ENCODE results near the gene DGKD. TPM values are rescaled to one million over a fixed set of nuclear protein-coding genes. Genes with fewer than 3 reads are reported as not detected.

DGKD gene
- total and polyA plus RNA-seq, 10 of the 15 experiments (the other 5 are each of a cell fraction or from before 2014, with no cell fraction given): 2.7 to 81.9 (median 27.0) TPM

DNA sequence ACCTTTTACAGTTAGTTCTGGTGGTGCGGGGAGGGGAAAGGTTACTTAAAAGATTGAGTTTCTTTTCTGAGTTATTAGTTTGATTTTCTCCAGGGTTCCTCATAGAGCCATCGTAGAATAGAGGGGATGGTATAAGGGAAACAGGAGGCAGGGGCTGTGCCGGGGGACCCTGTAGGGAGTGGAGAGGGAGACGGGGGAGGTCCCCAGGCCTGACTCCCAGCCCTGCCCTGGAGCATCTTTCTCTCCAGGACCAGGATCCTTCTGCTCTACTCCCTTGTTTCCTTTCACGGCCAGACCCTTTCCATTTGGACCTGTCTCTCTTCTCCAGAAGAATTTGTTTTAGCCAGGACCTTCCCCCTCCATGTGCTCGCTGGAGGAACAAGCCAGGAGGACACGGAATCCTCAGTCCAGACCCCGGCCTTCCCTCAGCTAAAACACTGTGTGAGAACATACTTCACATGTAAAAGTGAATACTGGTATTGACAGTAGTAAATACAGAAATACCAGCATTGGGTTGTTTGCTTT is 35.4 kb downstream of the DGKD start:
- intact Hi-C loops (cut with micrococcal nuclease; ENCODE audit: unreplicated experiment): no loop called here
- Histone ChIP-seq H3K27me3 (replicated peaks in 1 of 2; ENCODE audit: control insufficient read depth in 2 of 2, insufficient read depth in 2 of 2, low read length in 1 of 2) (no peaks in the 10 kb centered on the region), H3K9ac (ENCODE audit: control insufficient read depth, insufficient read depth, low read length) (no peak overlapping the region), H3K27ac (ENCODE audit: control insufficient read depth, insufficient read depth) (no peak overlapping the region), H3K9me3 (replicated peaks; ENCODE audit: control insufficient read depth, insufficient read depth, low read length) (no peaks in the 10 kb centered on the region), H3K4me2 (ENCODE audit: control insufficient read depth, insufficient read depth) (no peak overlapping the region), H2AFZ (ENCODE audit: control insufficient read depth, low read depth, low read length) (no peak overlapping the region), H3K4me1 (ENCODE audit: control insufficient read depth, insufficient read depth, low read length) (peaks cover 21% of the 10 kb centered on the region), H3K79me2 (ENCODE audit: control insufficient read depth, insufficient read depth, low read length) (peaks cover 24% of the 10 kb centered on the region), H3K36me3 (ENCODE audit: control insufficient read depth in 2 of 2, insufficient read depth in 2 of 2, low read length in 1 of 2) (peaks cover 2 to 6% of the 10 kb centered on the region in 2 experiments), H3K4me3 (no peak overlapping the region), H4K20me1 (ENCODE audit: control insufficient read depth, insufficient read depth) (no peaks in the 10 kb centered on the region)
- ChIA-PET CTCF (no interaction called here), RAD21 (ENCODE audit: unreplicated experiment) (no interaction called here), SMC1A (ENCODE audit: uncharacterized antibody, unreplicated experiment) (interaction anchor here (1.2 kb wide), 2 partner anchors 16 to 54 kb away, joined by 3 read pairs; no protein-coding TSS in a partner anchor), POLR2A (interaction anchor here (0.7 kb wide), 1 partner anchor 690 kb away, joined by 3 read pairs; no protein-coding TSS in a partner anchor)
- WGBS (ENCODE audit: insufficient coverage, insufficient replicate concordance, low lambda C conversion rate, missing lambda C conversion rate): 95% methylated on average over 8 of the region's 8 CpGs
- no TSS peak for BruUV-seq (replicated peaks)
- no peak for DNase-seq (ENCODE audit: low read depth, low spot score)
- TF ChIP-seq, protein P1, sequence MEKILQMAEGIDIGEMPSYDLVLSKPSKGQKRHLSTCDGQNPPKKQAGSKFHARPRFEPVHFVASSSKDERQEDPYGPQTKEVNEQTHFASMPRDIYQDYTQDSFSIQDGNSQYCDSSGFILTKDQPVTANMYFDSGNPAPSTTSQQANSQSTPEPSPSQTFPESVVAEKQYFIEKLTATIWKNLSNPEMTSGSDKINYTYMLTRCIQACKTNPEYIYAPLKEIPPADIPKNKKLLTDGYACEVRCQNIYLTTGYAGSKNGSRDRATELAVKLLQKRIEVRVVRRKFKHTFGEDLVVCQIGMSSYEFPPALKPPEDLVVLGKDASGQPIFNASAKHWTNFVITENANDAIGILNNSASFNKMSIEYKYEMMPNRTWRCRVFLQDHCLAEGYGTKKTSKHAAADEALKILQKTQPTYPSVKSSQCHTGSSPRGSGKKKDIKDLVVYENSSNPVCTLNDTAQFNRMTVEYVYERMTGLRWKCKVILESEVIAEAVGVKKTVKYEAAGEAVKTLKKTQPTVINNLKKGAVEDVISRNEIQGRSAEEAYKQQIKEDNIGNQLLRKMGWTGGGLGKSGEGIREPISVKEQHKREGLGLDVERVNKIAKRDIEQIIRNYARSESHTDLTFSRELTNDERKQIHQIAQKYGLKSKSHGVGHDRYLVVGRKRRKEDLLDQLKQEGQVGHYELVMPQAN (conservative IDR thresholded peaks at IDR 0.05): no peak
- TF ChIP-seq RCOR1 (conservative IDR thresholded peaks at IDR 0.05; ENCODE audit: low read depth, low read length) (no peak), NR2C2 (IDR thresholded peaks at IDR 0.05; ENCODE audit: borderline replicate concordance, control insufficient read depth, insufficient read length, low read depth) (no peak), ATF7 (IDR thresholded peaks at IDR 0.05; ENCODE audit: low read depth) (no peak), HDGF (IDR thresholded peaks at IDR 0.05) (no peak), LARP7 (IDR thresholded peaks at IDR 0.05) (no peak), CBFB (IDR thresholded peaks at IDR 0.05; ENCODE audit: low read depth) (no peak), BMI1 (IDR thresholded peaks at IDR 0.05; ENCODE audit: borderline replicate concordance) (no peak), TAF1 (IDR thresholded peaks at IDR 0.05; ENCODE audit: borderline replicate concordance, low read depth, low read length) (no peak)
- TF ChIP-seq, protein P2, sequence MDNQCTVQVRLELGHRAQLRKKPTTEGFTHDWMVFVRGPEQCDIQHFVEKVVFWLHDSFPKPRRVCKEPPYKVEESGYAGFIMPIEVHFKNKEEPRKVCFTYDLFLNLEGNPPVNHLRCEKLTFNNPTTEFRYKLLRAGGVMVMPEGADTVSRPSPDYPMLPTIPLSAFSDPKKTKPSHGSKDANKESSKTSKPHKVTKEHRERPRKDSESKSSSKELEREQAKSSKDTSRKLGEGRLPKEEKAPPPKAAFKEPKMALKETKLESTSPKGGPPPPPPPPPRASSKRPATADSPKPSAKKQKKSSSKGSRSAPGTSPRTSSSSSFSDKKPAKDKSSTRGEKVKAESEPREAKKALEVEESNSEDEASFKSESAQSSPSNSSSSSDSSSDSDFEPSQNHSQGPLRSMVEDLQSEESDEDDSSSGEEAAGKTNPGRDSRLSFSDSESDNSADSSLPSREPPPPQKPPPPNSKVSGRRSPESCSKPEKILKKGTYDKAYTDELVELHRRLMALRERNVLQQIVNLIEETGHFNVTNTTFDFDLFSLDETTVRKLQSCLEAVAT (IDR thresholded peaks at IDR 0.05): no peak
- TF ChIP-seq, protein P3, sequence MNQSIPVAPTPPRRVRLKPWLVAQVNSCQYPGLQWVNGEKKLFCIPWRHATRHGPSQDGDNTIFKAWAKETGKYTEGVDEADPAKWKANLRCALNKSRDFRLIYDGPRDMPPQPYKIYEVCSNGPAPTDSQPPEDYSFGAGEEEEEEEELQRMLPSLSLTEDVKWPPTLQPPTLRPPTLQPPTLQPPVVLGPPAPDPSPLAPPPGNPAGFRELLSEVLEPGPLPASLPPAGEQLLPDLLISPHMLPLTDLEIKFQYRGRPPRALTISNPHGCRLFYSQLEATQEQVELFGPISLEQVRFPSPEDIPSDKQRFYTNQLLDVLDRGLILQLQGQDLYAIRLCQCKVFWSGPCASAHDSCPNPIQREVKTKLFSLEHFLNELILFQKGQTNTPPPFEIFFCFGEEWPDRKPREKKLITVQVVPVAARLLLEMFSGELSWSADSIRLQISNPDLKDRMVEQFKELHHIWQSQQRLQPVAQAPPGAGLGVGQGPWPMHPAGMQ (IDR thresholded peaks at IDR 0.05; ENCODE audit: borderline replicate concordance): no peak
- TF ChIP-seq, protein P4, sequence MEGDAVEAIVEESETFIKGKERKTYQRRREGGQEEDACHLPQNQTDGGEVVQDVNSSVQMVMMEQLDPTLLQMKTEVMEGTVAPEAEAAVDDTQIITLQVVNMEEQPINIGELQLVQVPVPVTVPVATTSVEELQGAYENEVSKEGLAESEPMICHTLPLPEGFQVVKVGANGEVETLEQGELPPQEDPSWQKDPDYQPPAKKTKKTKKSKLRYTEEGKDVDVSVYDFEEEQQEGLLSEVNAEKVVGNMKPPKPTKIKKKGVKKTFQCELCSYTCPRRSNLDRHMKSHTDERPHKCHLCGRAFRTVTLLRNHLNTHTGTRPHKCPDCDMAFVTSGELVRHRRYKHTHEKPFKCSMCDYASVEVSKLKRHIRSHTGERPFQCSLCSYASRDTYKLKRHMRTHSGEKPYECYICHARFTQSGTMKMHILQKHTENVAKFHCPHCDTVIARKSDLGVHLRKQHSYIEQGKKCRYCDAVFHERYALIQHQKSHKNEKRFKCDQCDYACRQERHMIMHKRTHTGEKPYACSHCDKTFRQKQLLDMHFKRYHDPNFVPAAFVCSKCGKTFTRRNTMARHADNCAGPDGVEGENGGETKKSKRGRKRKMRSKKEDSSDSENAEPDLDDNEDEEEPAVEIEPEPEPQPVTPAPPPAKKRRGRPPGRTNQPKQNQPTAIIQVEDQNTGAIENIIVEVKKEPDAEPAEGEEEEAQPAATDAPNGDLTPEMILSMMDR (IDR thresholded peaks at IDR 0.05 in 2 of 3, conservative IDR thresholded peaks at IDR 0.05 in 1 of 3; ENCODE audit: control insufficient read depth in 2 of 3, extremely low read depth in 1 of 3, insufficient read depth in 1 of 3, low read depth in 3 of 3, low read length in 3 of 3): no peak
- TF ChIP-seq, protein P5, sequence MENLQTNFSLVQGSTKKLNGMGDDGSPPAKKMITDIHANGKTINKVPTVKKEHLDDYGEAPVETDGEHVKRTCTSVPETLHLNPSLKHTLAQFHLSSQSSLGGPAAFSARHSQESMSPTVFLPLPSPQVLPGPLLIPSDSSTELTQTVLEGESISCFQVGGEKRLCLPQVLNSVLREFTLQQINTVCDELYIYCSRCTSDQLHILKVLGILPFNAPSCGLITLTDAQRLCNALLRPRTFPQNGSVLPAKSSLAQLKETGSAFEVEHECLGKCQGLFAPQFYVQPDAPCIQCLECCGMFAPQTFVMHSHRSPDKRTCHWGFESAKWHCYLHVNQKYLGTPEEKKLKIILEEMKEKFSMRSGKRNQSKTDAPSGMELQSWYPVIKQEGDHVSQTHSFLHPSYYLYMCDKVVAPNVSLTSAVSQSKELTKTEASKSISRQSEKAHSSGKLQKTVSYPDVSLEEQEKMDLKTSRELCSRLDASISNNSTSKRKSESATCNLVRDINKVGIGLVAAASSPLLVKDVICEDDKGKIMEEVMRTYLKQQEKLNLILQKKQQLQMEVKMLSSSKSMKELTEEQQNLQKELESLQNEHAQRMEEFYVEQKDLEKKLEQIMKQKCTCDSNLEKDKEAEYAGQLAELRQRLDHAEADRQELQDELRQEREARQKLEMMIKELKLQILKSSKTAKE (IDR thresholded peaks at IDR 0.05; ENCODE audit: low read depth, poor library complexity, severe bottlenecking): no peak
- TF ChIP-seq, protein P6, sequence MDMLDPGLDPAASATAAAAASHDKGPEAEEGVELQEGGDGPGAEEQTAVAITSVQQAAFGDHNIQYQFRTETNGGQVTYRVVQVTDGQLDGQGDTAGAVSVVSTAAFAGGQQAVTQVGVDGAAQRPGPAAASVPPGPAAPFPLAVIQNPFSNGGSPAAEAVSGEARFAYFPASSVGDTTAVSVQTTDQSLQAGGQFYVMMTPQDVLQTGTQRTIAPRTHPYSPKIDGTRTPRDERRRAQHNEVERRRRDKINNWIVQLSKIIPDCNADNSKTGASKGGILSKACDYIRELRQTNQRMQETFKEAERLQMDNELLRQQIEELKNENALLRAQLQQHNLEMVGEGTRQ (IDR thresholded peaks at IDR 0.05; ENCODE audit: borderline replicate concordance, low read depth, low read length): no peak
- ATAC-seq: no peak
- in situ Hi-C loops (cut with MboI): no loop called here
- no peak for FAIRE-seq
